Peyer's patch (tissue), 4 donors: ENCODE results near the gene PDPK1.
"Not testable (repeated sequence)": the region's sequence is repeated elsewhere in the genome, so short reads cannot be mapped to it uniquely, and the experiment has no call there.

Experiments
- POLR2A ChIP-seq, 2 donors: fragments of 450-650 bp; IDR thresholded peaks; one replicate each; pipeline ENCODE4 v1.5.1; 2017; ENCODE audit warnings: antibody characterized with exemption in 2 of 2, mild to moderate bottlenecking in 2 of 2, moderate library complexity in 2 of 2
- TF ChIP-seq, protein P1 (sequence below), 6 experiments: fragments of 450-650 bp in 4 of 6; fragments of 200-600 bp in 2 of 6; sonication (generic) in 1 of 6; IDR thresholded peaks; one replicate each; pipeline ENCODE4 v1.5.1; 2017 to 2019; ENCODE audit warnings: antibody characterized with exemption in 6 of 6, mild to moderate bottlenecking in 3 of 6, moderate library complexity in 1 of 6

DNA sequence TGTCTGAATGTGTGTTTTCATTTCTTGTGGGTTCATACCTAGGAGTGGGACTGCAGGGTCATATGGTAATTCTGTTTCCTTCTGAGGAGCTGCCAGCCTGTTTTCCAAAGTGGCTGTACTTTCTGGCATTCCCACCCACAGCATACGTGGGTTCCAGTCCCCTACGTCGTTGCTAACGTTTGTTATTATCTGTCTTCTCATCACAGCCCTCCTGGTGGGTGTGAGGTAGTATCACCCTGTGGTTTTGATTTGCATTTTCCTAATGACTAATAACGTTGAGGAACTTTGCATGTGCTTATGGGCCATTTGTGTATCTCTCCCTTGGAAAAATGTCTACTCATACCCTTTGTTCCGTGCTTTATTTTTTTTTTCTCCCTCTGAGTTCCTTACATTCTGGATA is 89.3 kb downstream of the PDPK1 start:
- TF ChIP-seq, protein P1, sequence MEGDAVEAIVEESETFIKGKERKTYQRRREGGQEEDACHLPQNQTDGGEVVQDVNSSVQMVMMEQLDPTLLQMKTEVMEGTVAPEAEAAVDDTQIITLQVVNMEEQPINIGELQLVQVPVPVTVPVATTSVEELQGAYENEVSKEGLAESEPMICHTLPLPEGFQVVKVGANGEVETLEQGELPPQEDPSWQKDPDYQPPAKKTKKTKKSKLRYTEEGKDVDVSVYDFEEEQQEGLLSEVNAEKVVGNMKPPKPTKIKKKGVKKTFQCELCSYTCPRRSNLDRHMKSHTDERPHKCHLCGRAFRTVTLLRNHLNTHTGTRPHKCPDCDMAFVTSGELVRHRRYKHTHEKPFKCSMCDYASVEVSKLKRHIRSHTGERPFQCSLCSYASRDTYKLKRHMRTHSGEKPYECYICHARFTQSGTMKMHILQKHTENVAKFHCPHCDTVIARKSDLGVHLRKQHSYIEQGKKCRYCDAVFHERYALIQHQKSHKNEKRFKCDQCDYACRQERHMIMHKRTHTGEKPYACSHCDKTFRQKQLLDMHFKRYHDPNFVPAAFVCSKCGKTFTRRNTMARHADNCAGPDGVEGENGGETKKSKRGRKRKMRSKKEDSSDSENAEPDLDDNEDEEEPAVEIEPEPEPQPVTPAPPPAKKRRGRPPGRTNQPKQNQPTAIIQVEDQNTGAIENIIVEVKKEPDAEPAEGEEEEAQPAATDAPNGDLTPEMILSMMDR (IDR thresholded peaks at IDR 0.05) = not testable (repeated sequence)
- not testable (repeated sequence) for TF ChIP-seq POLR2A (IDR thresholded peaks at IDR 0.05)
